ENCODE measurements around the gene ARID5B.

DNA sequence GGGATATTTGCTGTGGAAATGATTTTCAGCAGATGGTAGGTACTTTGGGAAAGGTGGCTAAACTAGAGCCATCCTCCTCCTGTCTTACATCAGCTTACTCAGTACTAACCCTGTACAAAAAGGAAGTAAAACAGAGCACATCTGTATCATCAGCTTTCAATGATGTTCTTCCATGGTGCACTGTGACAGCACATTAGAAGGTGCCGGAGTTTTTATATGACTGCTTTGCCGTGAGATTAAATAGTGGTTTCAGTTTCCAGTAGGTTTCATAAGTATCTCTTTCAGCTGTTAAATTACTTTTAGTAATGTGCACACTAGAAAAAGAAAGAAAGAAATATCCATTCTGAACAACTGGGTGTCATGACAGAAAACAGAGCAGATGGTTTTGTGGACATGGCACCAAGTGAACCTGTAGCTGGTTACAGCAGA, 86.5 kb downstream of the ARID5B start:
- TF ChIP-seq, protein P1, sequence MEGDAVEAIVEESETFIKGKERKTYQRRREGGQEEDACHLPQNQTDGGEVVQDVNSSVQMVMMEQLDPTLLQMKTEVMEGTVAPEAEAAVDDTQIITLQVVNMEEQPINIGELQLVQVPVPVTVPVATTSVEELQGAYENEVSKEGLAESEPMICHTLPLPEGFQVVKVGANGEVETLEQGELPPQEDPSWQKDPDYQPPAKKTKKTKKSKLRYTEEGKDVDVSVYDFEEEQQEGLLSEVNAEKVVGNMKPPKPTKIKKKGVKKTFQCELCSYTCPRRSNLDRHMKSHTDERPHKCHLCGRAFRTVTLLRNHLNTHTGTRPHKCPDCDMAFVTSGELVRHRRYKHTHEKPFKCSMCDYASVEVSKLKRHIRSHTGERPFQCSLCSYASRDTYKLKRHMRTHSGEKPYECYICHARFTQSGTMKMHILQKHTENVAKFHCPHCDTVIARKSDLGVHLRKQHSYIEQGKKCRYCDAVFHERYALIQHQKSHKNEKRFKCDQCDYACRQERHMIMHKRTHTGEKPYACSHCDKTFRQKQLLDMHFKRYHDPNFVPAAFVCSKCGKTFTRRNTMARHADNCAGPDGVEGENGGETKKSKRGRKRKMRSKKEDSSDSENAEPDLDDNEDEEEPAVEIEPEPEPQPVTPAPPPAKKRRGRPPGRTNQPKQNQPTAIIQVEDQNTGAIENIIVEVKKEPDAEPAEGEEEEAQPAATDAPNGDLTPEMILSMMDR (IDR thresholded peaks at IDR 0.05) = no peak
- TF ChIP-seq POLR2AphosphoS5 (IDR thresholded peaks at IDR 0.05) = peak in 2 of 3 donors; percentile 40 to 54
- TF ChIP-seq POLR2A (IDR thresholded peaks at IDR 0.05) = no peak
- TF ChIP-seq EP300 (IDR thresholded peaks at IDR 0.05; ENCODE audit: low read depth) = no peak

Data from transverse colon (tissue), 4 donors.